Tibial artery (tissue), 4 donors: ENCODE results near the gene ITFG1.

ENCODE experiments used
- DNase-seq, 2 donors: peaks; one replicate each; pipeline ENCODE4 v3.0.0-alpha.2; 2019
- H3K27ac ChIP-seq, 2 donors: fragments of 200-600 bp; sonication (generic) in 1 of 2; 1 replicate in 1 of 2; 2 replicates in 1 of 2; pipeline ENCODE4 v1.5.1; 2018 to 2019; ENCODE audit warnings: mild to moderate bottlenecking in 1 of 2
- H3K27me3 ChIP-seq, 2 donors: fragments of 200-600 bp; sonication (generic) in 1 of 2; one replicate each; pipeline versions ENCODE4 v1.5.1 to v1.6.0; 2016 to 2019
- H3K36me3 ChIP-seq, 3 donors: fragments of 200-600 bp; sonication (generic) in 2 of 3; one replicate each; pipeline ENCODE4 v1.5.1; 2016 to 2019; ENCODE audit warnings: mild to moderate bottlenecking in 2 of 3
- H3K4me1 ChIP-seq, 4 donors: fragments of 200-600 bp; sonication (generic) in 2 of 4; 1 replicate in 3 of 4; 2 replicates in 1 of 4; pipeline ENCODE4 v1.5.1; 2016 to 2019
- H3K4me3 ChIP-seq, 2 donors: fragments of 200-600 bp; sonication (generic) in 1 of 2; 1 replicate in 1 of 2; 2 replicates in 1 of 2; pipeline ENCODE4 v1.5.1; 2018 to 2019; ENCODE audit warnings: mild to moderate bottlenecking in 2 of 2
- H3K9me3 ChIP-seq, 3 donors: fragments of 200-600 bp; sonication (generic) in 1 of 3; one replicate each; pipeline ENCODE4 v1.5.1; 2016 to 2019
- intact Hi-C: fragments of 100-400 bp; cut with DNase I; formaldehyde crosslinking; loops from one replicate; pipeline ENCODE4 v1.15.0; 2023; ENCODE audit warnings: low total_unique reads
- TF ChIP-seq, protein P1 (sequence below), 2 experiments: fragments of 200-600 bp in 1 of 2; fragments of 450-650 bp in 1 of 2; IDR thresholded peaks; one replicate each; pipeline ENCODE4 v1.5.1; 2017 to 2019; ENCODE audit warnings: antibody characterized with exemption in 2 of 2, mild to moderate bottlenecking in 1 of 2, moderate library complexity in 1 of 2

The ITFG1 gene

DNA sequence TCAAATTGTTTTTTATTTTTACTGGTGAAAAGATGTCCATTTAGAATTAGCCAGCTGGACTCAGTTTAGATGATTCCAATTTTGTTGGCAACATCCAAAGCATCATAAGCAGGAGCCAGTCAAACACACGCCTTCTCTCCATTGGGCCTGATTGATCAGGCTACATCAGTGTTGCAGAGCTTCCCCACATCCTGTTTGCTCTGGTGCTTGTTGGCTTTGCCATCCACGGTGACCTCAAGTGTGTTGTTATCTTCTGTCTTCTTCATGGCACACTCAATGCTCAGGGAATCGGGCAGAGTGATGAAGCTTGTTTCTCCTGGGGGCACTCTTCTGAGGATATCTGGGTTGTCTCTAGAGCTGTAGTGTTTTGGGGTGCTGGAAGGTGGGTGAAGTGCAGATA lies 310.8 kb downstream of the ITFG1 start:
- DNase-seq = no peak
- intact Hi-C loops = no loop called here
- H3K27me3 ChIP-seq = no peaks in the 10 kb centered on the region
- no peak overlapping the region for H3K27ac ChIP-seq
- H3K4me3 ChIP-seq = no peak overlapping the region
- H3K36me3 ChIP-seq = peaks cover 19 to 31% (median 28%) of the 10 kb centered on the region in 3 donors
- TF ChIP-seq, protein P1, sequence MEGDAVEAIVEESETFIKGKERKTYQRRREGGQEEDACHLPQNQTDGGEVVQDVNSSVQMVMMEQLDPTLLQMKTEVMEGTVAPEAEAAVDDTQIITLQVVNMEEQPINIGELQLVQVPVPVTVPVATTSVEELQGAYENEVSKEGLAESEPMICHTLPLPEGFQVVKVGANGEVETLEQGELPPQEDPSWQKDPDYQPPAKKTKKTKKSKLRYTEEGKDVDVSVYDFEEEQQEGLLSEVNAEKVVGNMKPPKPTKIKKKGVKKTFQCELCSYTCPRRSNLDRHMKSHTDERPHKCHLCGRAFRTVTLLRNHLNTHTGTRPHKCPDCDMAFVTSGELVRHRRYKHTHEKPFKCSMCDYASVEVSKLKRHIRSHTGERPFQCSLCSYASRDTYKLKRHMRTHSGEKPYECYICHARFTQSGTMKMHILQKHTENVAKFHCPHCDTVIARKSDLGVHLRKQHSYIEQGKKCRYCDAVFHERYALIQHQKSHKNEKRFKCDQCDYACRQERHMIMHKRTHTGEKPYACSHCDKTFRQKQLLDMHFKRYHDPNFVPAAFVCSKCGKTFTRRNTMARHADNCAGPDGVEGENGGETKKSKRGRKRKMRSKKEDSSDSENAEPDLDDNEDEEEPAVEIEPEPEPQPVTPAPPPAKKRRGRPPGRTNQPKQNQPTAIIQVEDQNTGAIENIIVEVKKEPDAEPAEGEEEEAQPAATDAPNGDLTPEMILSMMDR (IDR thresholded peaks at IDR 0.05) = no peak
- H3K9me3 ChIP-seq = peaks cover 0 to 6% (median 5%) of the 10 kb centered on the region in 3 donors
- H3K4me1 ChIP-seq = no peaks in the 10 kb centered on the region

DNA sequence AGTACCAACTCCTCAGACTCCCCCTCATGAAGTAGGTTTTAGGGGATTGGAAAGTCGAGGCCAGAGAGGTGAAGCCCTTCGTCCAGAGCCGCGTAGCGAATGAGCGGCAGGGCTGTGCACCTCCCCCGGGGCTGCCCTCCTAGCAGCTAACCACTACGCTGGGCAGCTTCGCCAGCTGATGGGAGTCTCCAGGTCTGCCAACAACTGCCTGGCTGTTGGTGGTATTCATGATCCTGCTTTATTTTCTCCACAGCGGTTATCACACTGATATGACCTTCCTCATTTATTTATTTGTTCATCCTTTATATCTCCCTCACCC lies 316.3 kb downstream of the ITFG1 start:
- intact Hi-C loops = loop anchor here (10.0 kb wide), 1 partner anchor 1010 kb away; the partner anchor contains the start of gene ABCC12
- Histone ChIP-seq H3K27ac (no peak overlapping the region), H3K27me3 (peaks cover 0 to 23% of the 10 kb centered on the region in 2 donors), H3K4me1 (peaks cover 0 to 29% (median 22%) of the 10 kb centered on the region in 4 donors), H3K9me3 (no peaks in the 10 kb centered on the region), H3K4me3 (peak overlapping the region; percentile 41 to 54), H3K36me3 (no peaks in the 10 kb centered on the region)
- TF ChIP-seq, protein P1 (IDR thresholded peaks at IDR 0.05) = no peak
- DNase-seq = no peak

DNA sequence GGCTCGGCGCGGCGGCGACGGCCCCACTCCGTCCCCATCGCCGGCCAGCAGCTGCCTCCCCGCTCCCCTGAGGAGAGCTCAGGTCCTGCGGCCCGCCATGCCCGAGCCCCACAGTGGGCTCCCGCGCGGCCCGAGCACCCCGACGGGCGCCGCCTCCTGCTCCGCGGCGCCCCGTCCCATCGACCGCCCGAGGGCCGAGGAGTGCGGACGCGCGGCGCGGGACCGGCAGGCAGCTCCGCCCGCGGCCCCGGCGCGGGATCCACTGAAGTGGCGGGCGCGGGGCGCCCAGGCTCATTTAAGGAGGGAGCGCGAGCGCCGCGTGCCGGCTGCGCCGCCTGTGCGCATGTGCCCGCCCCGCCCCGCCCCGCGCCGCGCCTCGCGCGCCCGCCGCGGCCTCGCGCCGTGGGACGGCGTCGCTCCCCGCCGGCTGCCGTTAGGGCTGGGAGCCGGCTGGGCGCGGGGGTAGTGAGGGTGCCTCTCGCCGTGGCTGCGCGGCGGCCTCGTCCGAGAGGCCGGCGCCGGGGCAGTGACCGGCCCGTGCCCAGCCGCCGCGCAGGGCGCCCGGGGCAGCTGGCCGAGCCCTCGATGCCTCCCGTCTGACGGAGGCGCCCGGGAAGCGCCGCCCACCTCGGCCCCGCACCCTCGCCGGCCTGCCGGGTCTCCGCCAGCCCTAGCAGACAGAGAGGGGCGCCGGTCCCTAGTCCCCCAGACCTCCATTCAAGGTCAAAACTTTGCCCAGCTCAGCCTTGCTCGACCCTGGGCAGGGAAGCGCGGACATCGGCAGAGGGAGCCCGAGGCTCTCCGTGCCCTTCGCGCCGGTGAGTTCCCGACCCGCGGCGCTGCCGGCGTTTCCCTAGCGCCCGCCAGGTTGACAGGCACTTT lies 316.9 kb downstream of the ITFG1 start, which contains the start of gene NETO2:
NETO2 (minus strand) TSS at position 269 of the 882 bp plus-strand sequence. CDS start 333 bp downstream, outside the sequence.
- Histone ChIP-seq H3K4me3 (peak within 1 kb of the TSS; percentile 41 to 54), H3K27ac (no peak within 1 kb of the TSS), H3K27me3 (peaks cover 0 to 23% of the 10 kb centered on the region in 2 donors), H3K4me1 (peaks cover 0 to 29% (median 22%) of the 10 kb centered on the region in 4 donors), H3K9me3 (no peaks in the 10 kb centered on the region), H3K36me3 (no peaks in the 10 kb centered on the region)
- DNase-seq = peak; percentile 28 to 67
- intact Hi-C loops = loop anchor here (10.0 kb wide), 1 partner anchor 1011 kb away; the partner anchor contains the start of gene ABCC12
- TF ChIP-seq, protein P1 (IDR thresholded peaks at IDR 0.05) = peak; percentile 18 to 34

DNA sequence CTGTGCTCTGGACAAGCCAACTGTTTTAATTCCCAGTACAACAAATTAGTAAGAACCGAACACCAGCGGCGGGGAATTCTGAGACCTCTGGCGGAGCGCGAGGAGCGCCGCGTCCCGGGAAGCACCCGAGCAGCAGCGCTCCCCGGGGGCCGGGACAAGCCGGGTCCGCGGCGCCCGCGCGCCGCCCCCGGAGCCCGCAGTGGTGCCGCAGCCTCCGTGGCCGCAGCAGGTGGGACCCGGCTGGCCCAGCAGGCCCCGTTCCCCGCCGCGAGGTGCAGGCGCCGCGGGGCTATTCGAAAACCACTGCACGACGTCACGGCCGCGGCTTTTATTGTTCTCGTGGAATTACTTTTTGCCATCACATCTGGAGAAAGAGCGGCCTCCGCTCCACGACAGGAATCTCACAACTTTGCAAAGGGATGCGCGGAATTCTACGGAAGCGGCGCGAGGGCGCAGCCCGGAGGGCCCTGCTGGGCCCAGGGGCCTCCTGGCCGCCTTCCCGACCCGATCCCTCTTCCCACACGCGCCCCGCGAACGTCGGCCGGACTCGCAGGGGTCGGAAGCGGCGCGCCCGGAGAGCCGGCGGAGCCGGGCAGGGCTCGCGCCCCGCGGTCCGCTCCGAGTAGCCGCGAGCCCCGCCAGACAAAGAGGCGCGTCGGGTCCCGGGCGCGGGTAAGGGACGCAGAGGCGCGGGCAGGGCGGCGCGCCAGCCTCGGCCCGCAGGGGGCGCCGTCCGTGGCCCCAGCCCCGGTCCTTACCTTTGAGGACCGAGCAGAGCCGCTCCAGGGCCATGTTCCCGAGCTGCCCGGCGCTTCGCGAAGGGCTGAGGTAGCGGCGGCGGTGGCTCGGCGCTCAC lies 317.8 kb downstream of the ITFG1 start:
- H3K27ac ChIP-seq = no peak overlapping the region
- peaks cover 0 to 29% (median 22%) of the 10 kb centered on the region in 4 donors for H3K4me1 ChIP-seq
- H3K36me3 ChIP-seq = no peaks in the 10 kb centered on the region
- intact Hi-C loops = loop anchor here (10.0 kb wide), 1 partner anchor 1012 kb away; the partner anchor contains the start of gene ABCC12
- TF ChIP-seq, protein P1 (IDR thresholded peaks at IDR 0.05) = peak; percentile 20 to 25
- H3K27me3 ChIP-seq = peaks cover 0 to 23% of the 10 kb centered on the region in 2 donors
- no peaks in the 10 kb centered on the region for H3K9me3 ChIP-seq
- H3K4me3 ChIP-seq = peak overlapping the region; percentile 41 to 54
- peak in 1 of 2 donors; percentile 26 for DNase-seq

DNA sequence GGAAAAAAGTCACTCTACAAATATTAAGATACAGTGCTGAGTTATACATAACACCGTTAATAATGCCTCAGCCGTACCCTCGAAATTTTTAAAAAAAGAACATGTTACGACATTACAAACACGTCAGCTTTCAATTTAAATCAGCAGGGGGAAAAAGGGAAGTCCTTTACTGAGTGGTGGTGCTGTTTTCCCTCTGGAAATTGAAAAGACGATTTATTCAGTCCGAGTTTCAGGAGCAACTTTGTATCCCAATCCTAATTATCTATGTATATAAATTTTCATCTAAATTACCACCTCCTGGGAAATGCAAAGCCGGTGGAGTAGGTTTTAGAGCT lies 318.4 kb downstream of the ITFG1 start:
- intact Hi-C loops = loop anchor here (10.0 kb wide), 1 partner anchor 1012 kb away; the partner anchor contains the start of gene ABCC12
- TF ChIP-seq, protein P1 (IDR thresholded peaks at IDR 0.05) = no peak
- Histone ChIP-seq H3K27ac (no peak overlapping the region), H3K4me3 (peak overlapping the region; percentile 41 to 54), H3K27me3 (peaks cover 0 to 23% of the 10 kb centered on the region in 2 donors), H3K36me3 (no peaks in the 10 kb centered on the region), H3K4me1 (peaks cover 0 to 29% (median 22%) of the 10 kb centered on the region in 4 donors), H3K9me3 (no peaks in the 10 kb centered on the region)
- DNase-seq = no peak
